Stomach smooth muscle (tissue), 2 donors: ENCODE results near the gene CRKL.
"Not testable (repeated sequence)": the region's sequence is repeated elsewhere in the genome, so short reads cannot be mapped to it uniquely, and the experiment has no call there.

Experiments used
- H3K27ac ChIP-seq: one replicate; pipeline ENCODE4 v1.7.0; 2013; ENCODE audit warnings: mild to moderate bottlenecking, low read length, inconsistent platforms
- H3K27me3 ChIP-seq, 2 donors: one replicate each; pipeline ENCODE4 v1.7.0; 2013; ENCODE audit warnings: low read length in 2 of 2; ENCODE audit not compliant: insufficient read depth in 2 of 2, control insufficient read depth in 1 of 2
- H3K36me3 ChIP-seq, 2 donors: one replicate each; pipeline ENCODE4 v1.7.0; 2013; ENCODE audit warnings: low read length in 2 of 2; ENCODE audit not compliant: control insufficient read depth in 2 of 2, insufficient read depth in 2 of 2
- H3K4me1 ChIP-seq: one replicate; pipeline ENCODE4 v1.7.0; 2013; ENCODE audit warnings: low read length; ENCODE audit not compliant: control insufficient read depth, insufficient read depth
- H3K4me3 ChIP-seq, 2 donors: one replicate each; pipeline ENCODE4 v1.7.0; 2013; ENCODE audit warnings: low read length in 2 of 2
- H3K9ac ChIP-seq, 2 donors: one replicate each; pipeline ENCODE4 v1.7.0; 2013; ENCODE audit warnings: low read length in 2 of 2, mild to moderate bottlenecking in 1 of 2
- H3K9me3 ChIP-seq, 2 donors: one replicate each; pipeline ENCODE4 v1.7.0; 2013; ENCODE audit warnings: low read length in 2 of 2; ENCODE audit not compliant: control insufficient read depth in 2 of 2
- donor health status: healthy.
- donor health status: Pancreatic carcinoma.

CRKL gene

GRCh38 chr22:20918663-20919218 is 1.5 kb downstream of the CRKL start:
- peak overlapping the region; percentile 52 to 60 for H3K9ac ChIP-seq
- H3K4me1 ChIP-seq = peaks cover 16% of the 10 kb centered on the region
- no peak overlapping the region for H3K27ac ChIP-seq

GRCh38 chr22:20919718-20920117 is 2.5 kb downstream of the CRKL start:
- H3K4me3 ChIP-seq = peak overlapping the region; percentile 61 to 97
- H3K27ac ChIP-seq = no peak overlapping the region
- peak overlapping the region; percentile 1 to 60 for H3K9ac ChIP-seq
- H3K4me1 ChIP-seq = peaks cover 20% of the 10 kb centered on the region
- H3K27me3 ChIP-seq = no peaks in the 10 kb centered on the region
- no peaks in the 10 kb centered on the region for H3K36me3 ChIP-seq
- no peaks in the 10 kb centered on the region for H3K9me3 ChIP-seq

More at GRCh38 chr22:20918663-20919218, 1.5 kb downstream of the CRKL start:
- Histone ChIP-seq H3K36me3 (no peaks in the 10 kb centered on the region), H3K27me3 (no peaks in the 10 kb centered on the region), H3K9me3 (no peaks in the 10 kb centered on the region), H3K4me3 (peak overlapping the region; percentile 61 to 97)

GRCh38 chr22:20920881-20921203 is 3.6 kb downstream of the CRKL start:
- peaks cover 0 to 3% of the 10 kb centered on the region in 2 donors for H3K36me3 ChIP-seq
- H3K4me3 ChIP-seq = peak overlapping the region; percentile 61 to 97
- no peak overlapping the region for H3K27ac ChIP-seq
- H3K9ac ChIP-seq = peak overlapping the region; percentile 2 to 47
- no peaks in the 10 kb centered on the region for H3K9me3 ChIP-seq
- H3K27me3 ChIP-seq = no peaks in the 10 kb centered on the region
- H3K4me1 ChIP-seq = peaks cover 20% of the 10 kb centered on the region

GRCh38 chr22:20922141-20922751 is 5.0 kb downstream of the CRKL start:
- H3K27ac ChIP-seq = no peak overlapping the region
- peaks cover 0 to 3% of the 10 kb centered on the region in 2 donors for H3K36me3 ChIP-seq
- H3K27me3 ChIP-seq = no peaks in the 10 kb centered on the region
- peaks cover 15% of the 10 kb centered on the region for H3K4me1 ChIP-seq
- H3K4me3 ChIP-seq = no peak overlapping the region
- H3K9me3 ChIP-seq = no peaks in the 10 kb centered on the region
- no peak overlapping the region for H3K9ac ChIP-seq

- Histone ChIP-seq H3K4me3 (no peak overlapping the region), H3K27me3 (no peaks in the 10 kb centered on the region), H3K27ac (no peak overlapping the region), H3K9me3 (no peaks in the 10 kb centered on the region), H3K4me1 (peaks cover 5% of the 10 kb centered on the region), H3K36me3 (peaks cover 0 to 3% of the 10 kb centered on the region in 2 donors), H3K9ac (no peak overlapping the region)
Observed at GRCh38 chr22:20926243-20926642, 9.0 kb downstream of the CRKL start.

- H3K27ac ChIP-seq = no peak overlapping the region
- H3K4me3 ChIP-seq = no peak overlapping the region
- no peaks in the 10 kb centered on the region for H3K27me3 ChIP-seq
- H3K9me3 ChIP-seq = no peaks in the 10 kb centered on the region
- H3K36me3 ChIP-seq = peaks cover 0 to 3% of the 10 kb centered on the region in 2 donors
- peaks cover 5% of the 10 kb centered on the region for H3K4me1 ChIP-seq
- no peak overlapping the region for H3K9ac ChIP-seq
Observed at GRCh38 chr22:20927940-20928572, 10.8 kb downstream of the CRKL start.

GRCh38 chr22:20928573-20928967 is 11.4 kb downstream of the CRKL start:
- Histone ChIP-seq H3K36me3 (peaks cover 0 to 3% of the 10 kb centered on the region in 2 donors), H3K4me3 (no peak overlapping the region), H3K4me1 (peaks cover 5% of the 10 kb centered on the region), H3K9ac (no peak overlapping the region), H3K27me3 (no peaks in the 10 kb centered on the region), H3K27ac (no peak overlapping the region), H3K9me3 (no peaks in the 10 kb centered on the region)

GRCh38 chr22:20930004-20930403 is 12.8 kb downstream of the CRKL start:
- Histone ChIP-seq H3K27ac (no peak overlapping the region), H3K4me1 (no peaks in the 10 kb centered on the region), H3K27me3 (no peaks in the 10 kb centered on the region), H3K36me3 (peaks cover 3 to 7% of the 10 kb centered on the region in 2 donors), H3K9me3 (no peaks in the 10 kb centered on the region), H3K9ac (no peak overlapping the region), H3K4me3 (no peak overlapping the region)

- H3K9ac ChIP-seq, H3K9me3 ChIP-seq, H3K4me1 ChIP-seq: not testable (repeated sequence)
Observed at GRCh38 chr22:20930435-20930834, 13.2 kb downstream of the CRKL start.

GRCh38 chr22:20931126-20931654 is 14.0 kb downstream of the CRKL start:
- Histone ChIP-seq H3K4me3 (no peak overlapping the region), H3K27ac (no peak overlapping the region), H3K27me3 (no peaks in the 10 kb centered on the region), H3K9me3 (no peaks in the 10 kb centered on the region), H3K9ac (no peak overlapping the region), H3K4me1 (no peaks in the 10 kb centered on the region), H3K36me3 (peaks cover 3 to 4% of the 10 kb centered on the region in 2 donors)

More at GRCh38 chr22:20930435-20930834, 13.2 kb downstream of the CRKL start:
- not testable (repeated sequence) for H3K4me3 ChIP-seq, H3K36me3 ChIP-seq, H3K27me3 ChIP-seq, H3K27ac ChIP-seq

GRCh38 chr22:20933910-20934309 is 16.7 kb downstream of the CRKL start:
- H3K9me3 ChIP-seq = no peaks in the 10 kb centered on the region
- no peak overlapping the region for H3K4me3 ChIP-seq
- no peak overlapping the region for H3K9ac ChIP-seq
- H3K27me3 ChIP-seq = no peaks in the 10 kb centered on the region
- H3K27ac ChIP-seq = no peak overlapping the region
- H3K36me3 ChIP-seq = peaks cover 3 to 4% of the 10 kb centered on the region in 2 donors
- H3K4me1 ChIP-seq = peaks cover 15% of the 10 kb centered on the region
